Gastrocnemius medialis (tissue), 4 donors: ENCODE measurements around the gene ZNF326. TPM values are rescaled to one million over a fixed set of nuclear protein-coding genes. Genes with fewer than 3 reads are reported as not detected.

Experiments used
- ATAC-seq, 2 donors: fragments of 150-250 bp; one replicate each; pipeline ENCODE4 v1.9.1; 2016
- DNase-seq, 2 donors: peaks; one replicate each; pipeline ENCODE4 v3.0.0-alpha.2; 2019
- H3K27ac ChIP-seq, 4 donors: fragments of 200-600 bp; sonication (generic); 1 replicate in 1 of 4; 2 replicates in 3 of 4; pipeline ENCODE4 v1.5.1; 2016 to 2018; ENCODE audit warnings: mild to moderate bottlenecking in 2 of 4, moderate library complexity in 1 of 4
- H3K27me3 ChIP-seq, 3 donors: fragments of 200-600 bp; sonication (generic) in 2 of 3; 1 replicate in 1 of 3; 2 replicates in 2 of 3; pipeline versions ENCODE4 v1.5.1 to v1.6.0; 2016 to 2019; ENCODE audit warnings: mild to moderate bottlenecking in 1 of 3, moderate library complexity in 1 of 3
- H3K36me3 ChIP-seq, 2 donors: fragments of 200-600 bp; sonication (generic) in 1 of 2; one replicate each; pipeline ENCODE4 v1.5.1; 2017 to 2018
- H3K4me1 ChIP-seq, 2 donors: fragments of 200-600 bp; sonication (generic) in 1 of 2; one replicate each; pipeline ENCODE4 v1.5.1; 2016 to 2017; ENCODE audit warnings: mild to moderate bottlenecking in 2 of 2
- H3K4me3 ChIP-seq, 4 donors: fragments of 200-600 bp; sonication (generic) in 3 of 4; 1 replicate in 1 of 4; 2 replicates in 3 of 4; pipeline ENCODE4 v1.5.1; 2016 to 2019; ENCODE audit warnings: mild to moderate bottlenecking in 2 of 4
- H3K9me3 ChIP-seq, 3 donors: fragments of 200-600 bp; sonication (generic) in 2 of 3; 1 replicate in 1 of 3; 2 replicates in 2 of 3; pipeline ENCODE4 v1.5.1; 2016 to 2019
- POLR2A ChIP-seq, 2 donors: fragments of 450-650 bp; IDR thresholded peaks; one replicate each; pipeline ENCODE4 v1.6.1; 2017; ENCODE audit warnings: antibody characterized with exemption in 2 of 2, mild to moderate bottlenecking in 2 of 2, moderate library complexity in 2 of 2
- in situ Hi-C, 4 donors: fragments of 200-750 bp; cut with MboI; loops; one replicate each; pipeline versions ENCODE4 v1.15.0 to v1.8.0; 2017; ENCODE audit warnings: low sequenced_read_pairs in 4 of 4
- intact Hi-C: fragments of 100-400 bp; cut with DNase I; formaldehyde crosslinking; loops from one replicate; pipeline ENCODE4 v1.15.1; 2023; ENCODE audit warnings: low total_unique reads
- total RNA-seq, 4 donors: library from RNA; depleted of rRNA; stranded (reverse); fragments of >200 nt; gene quantifications; one replicate each; pipeline versions ENCODE4 v1.1.0 to v1.2.3, GENCODE V29; 2016
- TF ChIP-seq, protein P1 (sequence below), 5 experiments: fragments of 450-650 bp in 3 of 5; fragments of 200-600 bp in 2 of 5; sonication (generic) in 2 of 5; IDR thresholded peaks in 4 of 5; conservative IDR thresholded peaks in 1 of 5; 1 replicate in 4 of 5; 2 replicates in 1 of 5; pipeline ENCODE4 v1.5.1; 2016 to 2019; ENCODE audit warnings: antibody characterized with exemption in 5 of 5, mild to moderate bottlenecking in 3 of 5, moderate library complexity in 3 of 5

The ZNF326 gene
- total RNA-seq, 4 donors from 2014 or later = 5.8 to 10.8 (median 9.2) TPM

- in situ Hi-C loops = no loop called here
- intact Hi-C loops = no loop called here
- Histone ChIP-seq H3K27me3 (no peaks in the 10 kb centered on the region), H3K4me3 (no peak overlapping the region), H3K27ac (no peak overlapping the region), H3K9me3 (no peaks in the 10 kb centered on the region), H3K4me1 (peaks cover 0 to 2% of the 10 kb centered on the region in 2 donors), H3K36me3 (no peaks in the 10 kb centered on the region)
- TF ChIP-seq POLR2A (IDR thresholded peaks at IDR 0.05) = no peak
- TF ChIP-seq, protein P1, sequence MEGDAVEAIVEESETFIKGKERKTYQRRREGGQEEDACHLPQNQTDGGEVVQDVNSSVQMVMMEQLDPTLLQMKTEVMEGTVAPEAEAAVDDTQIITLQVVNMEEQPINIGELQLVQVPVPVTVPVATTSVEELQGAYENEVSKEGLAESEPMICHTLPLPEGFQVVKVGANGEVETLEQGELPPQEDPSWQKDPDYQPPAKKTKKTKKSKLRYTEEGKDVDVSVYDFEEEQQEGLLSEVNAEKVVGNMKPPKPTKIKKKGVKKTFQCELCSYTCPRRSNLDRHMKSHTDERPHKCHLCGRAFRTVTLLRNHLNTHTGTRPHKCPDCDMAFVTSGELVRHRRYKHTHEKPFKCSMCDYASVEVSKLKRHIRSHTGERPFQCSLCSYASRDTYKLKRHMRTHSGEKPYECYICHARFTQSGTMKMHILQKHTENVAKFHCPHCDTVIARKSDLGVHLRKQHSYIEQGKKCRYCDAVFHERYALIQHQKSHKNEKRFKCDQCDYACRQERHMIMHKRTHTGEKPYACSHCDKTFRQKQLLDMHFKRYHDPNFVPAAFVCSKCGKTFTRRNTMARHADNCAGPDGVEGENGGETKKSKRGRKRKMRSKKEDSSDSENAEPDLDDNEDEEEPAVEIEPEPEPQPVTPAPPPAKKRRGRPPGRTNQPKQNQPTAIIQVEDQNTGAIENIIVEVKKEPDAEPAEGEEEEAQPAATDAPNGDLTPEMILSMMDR (IDR thresholded peaks at IDR 0.05 in 4 of 5, conservative IDR thresholded peaks at IDR 0.05 in 1 of 5) = no peak
- DNase-seq (no peak), ATAC-seq (no peak)
Observed at GRCh38 chr1:89962742-89963075, 32.2 kb upstream of the ZNF326 start.

DNA sequence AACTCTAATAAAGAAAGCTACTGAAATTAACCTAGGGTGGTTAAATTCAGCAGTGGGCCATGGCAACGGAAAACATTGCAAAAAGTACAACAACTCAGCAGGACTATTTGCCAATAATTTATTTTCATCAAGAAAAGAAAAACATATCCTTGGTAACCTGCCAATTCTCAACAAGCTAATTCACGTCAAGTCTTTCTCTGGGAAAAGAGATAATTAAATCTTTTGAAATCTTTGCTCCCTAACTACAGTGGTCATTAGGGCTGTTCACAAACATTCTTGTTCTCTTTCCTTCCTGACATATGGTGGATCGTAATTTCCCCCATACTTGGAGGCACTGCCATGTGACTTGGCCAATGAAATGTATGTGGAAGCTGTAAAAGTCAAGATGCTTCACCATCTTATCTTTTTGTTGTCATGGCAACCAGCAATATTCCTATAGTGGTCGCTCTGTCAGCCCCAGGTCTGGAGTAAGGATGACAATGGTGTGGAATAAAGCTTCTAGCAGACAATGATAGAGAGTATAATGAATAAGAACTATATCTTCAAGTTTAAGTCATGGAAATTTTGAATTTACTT, 29.6 kb upstream of the ZNF326 start:
- peak overlapping the region in 1 of 4 donors; percentile 29 for H3K27ac ChIP-seq

DNA sequence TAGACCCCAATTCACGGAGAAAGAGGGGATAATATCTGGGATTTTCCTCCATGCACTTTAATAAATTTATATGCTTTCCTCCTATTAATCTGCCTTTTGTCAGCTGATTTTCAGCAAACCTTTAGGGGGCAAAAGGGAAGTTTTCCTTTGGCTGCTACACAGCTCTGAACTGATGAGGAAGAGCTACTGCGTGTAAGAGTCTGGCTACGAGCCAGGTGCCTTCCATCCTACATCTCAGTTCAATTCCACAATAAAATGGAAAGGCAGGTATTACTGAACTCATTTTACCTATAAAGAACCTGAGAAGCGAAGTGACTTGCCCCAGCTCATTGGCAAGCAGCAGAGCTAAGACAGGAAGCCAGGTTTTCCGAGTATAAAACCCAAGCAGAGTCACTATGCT, 28.3 kb upstream of the ZNF326 start:
- in situ Hi-C loops = no loop called here
- DNase-seq (no peak), ATAC-seq (no peak)
- H3K27ac ChIP-seq = no peak overlapping the region
- TF ChIP-seq, protein P1 (IDR thresholded peaks at IDR 0.05 in 4 of 5, conservative IDR thresholded peaks at IDR 0.05 in 1 of 5) = no peak
- no peak for TF ChIP-seq POLR2A (IDR thresholded peaks at IDR 0.05)
- intact Hi-C loops = no loop called here
- H3K4me3 ChIP-seq = no peak overlapping the region
- H3K27me3 ChIP-seq = no peaks in the 10 kb centered on the region
- H3K36me3 ChIP-seq = no peaks in the 10 kb centered on the region
- no peaks in the 10 kb centered on the region for H3K9me3 ChIP-seq
- H3K4me1 ChIP-seq = peaks cover 0 to 2% of the 10 kb centered on the region in 2 donors

More for the DNA sequence above, 29.6 kb upstream of the ZNF326 start:
- ATAC-seq = no peak
- no peak for DNase-seq
- in situ Hi-C loops (no loop called here), intact Hi-C loops (no loop called here)
- H3K4me3 ChIP-seq = no peak overlapping the region
- TF ChIP-seq POLR2A (IDR thresholded peaks at IDR 0.05) = no peak
- TF ChIP-seq, protein P1 (IDR thresholded peaks at IDR 0.05 in 4 of 5, conservative IDR thresholded peaks at IDR 0.05 in 1 of 5) = no peak
- H3K36me3 ChIP-seq = no peaks in the 10 kb centered on the region
- no peaks in the 10 kb centered on the region for H3K9me3 ChIP-seq
- peaks cover 0 to 2% of the 10 kb centered on the region in 2 donors for H3K4me1 ChIP-seq
- H3K27me3 ChIP-seq = no peaks in the 10 kb centered on the region

DNA sequence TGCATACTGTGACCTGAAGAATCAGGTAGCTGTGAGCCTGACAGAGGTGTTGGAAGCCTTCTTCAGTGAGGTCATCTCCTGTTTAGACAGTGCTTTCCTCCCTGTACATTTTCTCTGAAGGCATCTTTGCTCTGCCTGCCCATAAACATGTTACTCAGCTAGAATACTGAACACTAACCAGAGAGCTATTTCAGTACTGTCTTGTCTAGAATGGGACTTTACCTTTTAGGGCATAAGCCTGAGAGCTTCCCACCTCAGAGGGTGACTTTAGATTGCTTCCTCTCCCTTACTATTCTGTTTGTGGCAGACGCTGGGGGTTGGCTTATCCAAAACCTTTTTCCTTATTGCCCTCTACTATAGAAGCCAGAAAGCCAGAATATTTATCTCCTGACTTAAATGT, 23.3 kb upstream of the ZNF326 start:
- ATAC-seq (no peak), DNase-seq (no peak)
- intact Hi-C loops = no loop called here
- H3K9me3 ChIP-seq = no peaks in the 10 kb centered on the region
- no peak overlapping the region for H3K27ac ChIP-seq
- TF ChIP-seq, protein P1 (IDR thresholded peaks at IDR 0.05 in 4 of 5, conservative IDR thresholded peaks at IDR 0.05 in 1 of 5) = no peak
- TF ChIP-seq POLR2A (IDR thresholded peaks at IDR 0.05) = no peak
- in situ Hi-C loops = no loop called here
- H3K4me3 ChIP-seq = no peak overlapping the region
- no peaks in the 10 kb centered on the region for H3K36me3 ChIP-seq
- H3K27me3 ChIP-seq = no peaks in the 10 kb centered on the region
- H3K4me1 ChIP-seq = no peaks in the 10 kb centered on the region

- Histone ChIP-seq H3K27me3 (no peaks in the 10 kb centered on the region), H3K4me1 (no peaks in the 10 kb centered on the region), H3K4me3 (no peak overlapping the region), H3K27ac (no peak overlapping the region), H3K36me3 (no peaks in the 10 kb centered on the region), H3K9me3 (no peaks in the 10 kb centered on the region)
- ATAC-seq (no peak), DNase-seq (no peak)
- intact Hi-C loops (no loop called here), in situ Hi-C loops (no loop called here)
- TF ChIP-seq POLR2A (IDR thresholded peaks at IDR 0.05) = no peak
- TF ChIP-seq, protein P1 (IDR thresholded peaks at IDR 0.05 in 4 of 5, conservative IDR thresholded peaks at IDR 0.05 in 1 of 5) = no peak
Observed at GRCh38 chr1:89972024-89972423, 22.9 kb upstream of the ZNF326 start.
